Liver (tissue), 3 donors: ENCODE data around the gene MYRF.

Source experiments
- GABPA ChIP-seq, 2 donors: IDR thresholded peaks in 1 of 2; conservative IDR thresholded peaks in 1 of 2; 2 replicates each; pipeline ENCODE4 v1.6.1; 2016; ENCODE audit warnings: antibody characterized with exemption in 2 of 2, mild to moderate bottlenecking in 1 of 2, moderate library complexity in 1 of 2
- JUND ChIP-seq, 2 donors: IDR thresholded peaks; 2 replicates each; pipeline ENCODE4 v1.6.1; 2016; ENCODE audit warnings: antibody characterized with exemption in 2 of 2
- RAD21 ChIP-seq, 2 donors: IDR thresholded peaks; 2 replicates each; pipeline ENCODE4 v1.6.1; 2016; ENCODE audit warnings: antibody characterized with exemption in 2 of 2, mild to moderate bottlenecking in 2 of 2
- SP1 ChIP-seq: IDR thresholded peaks from 2 replicates; pipeline ENCODE4 v1.6.1; 2018; ENCODE audit warnings: antibody characterized with exemption, mild to moderate bottlenecking
- TAF1 ChIP-seq: conservative IDR thresholded peaks from 2 replicates; pipeline ENCODE4 v1.6.1; 2016; ENCODE audit warnings: antibody characterized with exemption, mild to moderate bottlenecking
- YY1 ChIP-seq: IDR thresholded peaks from 2 replicates; pipeline ENCODE4 v1.6.1; 2016; ENCODE audit warnings: antibody characterized with exemption, mild to moderate bottlenecking
- TF ChIP-seq, protein P1 (sequence below): fragments of 150-350 bp; IDR thresholded peaks from 2 replicates; pipeline ENCODE4 v1.5.1; 2017; ENCODE audit warnings: improper control_type of control experiment, low read depth, low read length; ENCODE audit not compliant: missing input control
- TF ChIP-seq, protein P2 (sequence below): IDR thresholded peaks from 2 replicates; pipeline ENCODE4 v1.6.1; 2016; ENCODE audit warnings: antibody characterized with exemption
- TF ChIP-seq, protein P3 (sequence below): IDR thresholded peaks from 2 replicates; pipeline ENCODE4 v1.6.1; 2016; ENCODE audit warnings: antibody characterized with exemption, mild to moderate bottlenecking
- donor health status: healthy.
- donor health status: healthy.

DNA sequence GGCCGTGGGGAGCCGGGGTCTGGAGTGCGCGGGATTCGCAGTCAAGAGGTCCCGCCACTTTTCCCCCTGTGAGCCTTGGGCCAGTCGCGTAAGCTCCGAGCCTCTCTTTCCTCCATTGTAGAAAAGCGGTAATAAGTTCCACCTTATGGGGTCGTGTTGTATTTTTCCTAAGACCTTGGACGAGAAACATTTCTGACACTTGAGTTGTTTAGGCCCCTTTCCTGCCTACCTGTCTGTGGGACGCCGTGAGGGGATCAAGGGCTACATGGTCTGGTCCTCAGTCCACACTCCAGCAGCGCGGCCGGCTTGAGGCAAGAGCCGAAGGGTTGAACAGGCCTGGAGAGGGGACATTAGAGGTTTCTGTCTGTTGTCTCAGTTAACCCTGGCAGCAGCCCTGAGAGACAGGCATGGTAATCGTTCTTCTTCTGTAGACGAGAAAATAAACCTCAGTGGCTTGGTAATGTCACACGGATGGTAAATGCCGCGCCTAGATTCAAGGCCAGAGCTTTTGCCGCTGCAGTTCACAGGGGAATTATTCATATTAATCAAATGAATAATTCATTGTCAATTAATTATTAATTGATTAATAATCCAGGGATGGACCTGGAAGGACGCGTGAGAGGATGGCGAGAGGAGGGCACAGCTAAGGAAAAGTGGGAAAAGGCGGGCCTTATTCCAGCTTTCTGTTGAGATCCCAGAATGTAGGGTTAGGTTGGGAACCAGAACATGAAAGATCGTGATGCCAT lies 40.8 kb downstream of the MYRF start:
- TF ChIP-seq YY1 = no peak
- TF ChIP-seq RAD21 (IDR thresholded peaks at IDR 0.05) = no peak
- TF ChIP-seq, protein P1, sequence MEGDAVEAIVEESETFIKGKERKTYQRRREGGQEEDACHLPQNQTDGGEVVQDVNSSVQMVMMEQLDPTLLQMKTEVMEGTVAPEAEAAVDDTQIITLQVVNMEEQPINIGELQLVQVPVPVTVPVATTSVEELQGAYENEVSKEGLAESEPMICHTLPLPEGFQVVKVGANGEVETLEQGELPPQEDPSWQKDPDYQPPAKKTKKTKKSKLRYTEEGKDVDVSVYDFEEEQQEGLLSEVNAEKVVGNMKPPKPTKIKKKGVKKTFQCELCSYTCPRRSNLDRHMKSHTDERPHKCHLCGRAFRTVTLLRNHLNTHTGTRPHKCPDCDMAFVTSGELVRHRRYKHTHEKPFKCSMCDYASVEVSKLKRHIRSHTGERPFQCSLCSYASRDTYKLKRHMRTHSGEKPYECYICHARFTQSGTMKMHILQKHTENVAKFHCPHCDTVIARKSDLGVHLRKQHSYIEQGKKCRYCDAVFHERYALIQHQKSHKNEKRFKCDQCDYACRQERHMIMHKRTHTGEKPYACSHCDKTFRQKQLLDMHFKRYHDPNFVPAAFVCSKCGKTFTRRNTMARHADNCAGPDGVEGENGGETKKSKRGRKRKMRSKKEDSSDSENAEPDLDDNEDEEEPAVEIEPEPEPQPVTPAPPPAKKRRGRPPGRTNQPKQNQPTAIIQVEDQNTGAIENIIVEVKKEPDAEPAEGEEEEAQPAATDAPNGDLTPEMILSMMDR = no peak
- no peak for TF ChIP-seq SP1
- TF ChIP-seq, protein P2, sequence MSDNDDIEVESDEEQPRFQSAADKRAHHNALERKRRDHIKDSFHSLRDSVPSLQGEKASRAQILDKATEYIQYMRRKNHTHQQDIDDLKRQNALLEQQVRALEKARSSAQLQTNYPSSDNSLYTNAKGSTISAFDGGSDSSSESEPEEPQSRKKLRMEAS = no peak
- TF ChIP-seq, protein P3, sequence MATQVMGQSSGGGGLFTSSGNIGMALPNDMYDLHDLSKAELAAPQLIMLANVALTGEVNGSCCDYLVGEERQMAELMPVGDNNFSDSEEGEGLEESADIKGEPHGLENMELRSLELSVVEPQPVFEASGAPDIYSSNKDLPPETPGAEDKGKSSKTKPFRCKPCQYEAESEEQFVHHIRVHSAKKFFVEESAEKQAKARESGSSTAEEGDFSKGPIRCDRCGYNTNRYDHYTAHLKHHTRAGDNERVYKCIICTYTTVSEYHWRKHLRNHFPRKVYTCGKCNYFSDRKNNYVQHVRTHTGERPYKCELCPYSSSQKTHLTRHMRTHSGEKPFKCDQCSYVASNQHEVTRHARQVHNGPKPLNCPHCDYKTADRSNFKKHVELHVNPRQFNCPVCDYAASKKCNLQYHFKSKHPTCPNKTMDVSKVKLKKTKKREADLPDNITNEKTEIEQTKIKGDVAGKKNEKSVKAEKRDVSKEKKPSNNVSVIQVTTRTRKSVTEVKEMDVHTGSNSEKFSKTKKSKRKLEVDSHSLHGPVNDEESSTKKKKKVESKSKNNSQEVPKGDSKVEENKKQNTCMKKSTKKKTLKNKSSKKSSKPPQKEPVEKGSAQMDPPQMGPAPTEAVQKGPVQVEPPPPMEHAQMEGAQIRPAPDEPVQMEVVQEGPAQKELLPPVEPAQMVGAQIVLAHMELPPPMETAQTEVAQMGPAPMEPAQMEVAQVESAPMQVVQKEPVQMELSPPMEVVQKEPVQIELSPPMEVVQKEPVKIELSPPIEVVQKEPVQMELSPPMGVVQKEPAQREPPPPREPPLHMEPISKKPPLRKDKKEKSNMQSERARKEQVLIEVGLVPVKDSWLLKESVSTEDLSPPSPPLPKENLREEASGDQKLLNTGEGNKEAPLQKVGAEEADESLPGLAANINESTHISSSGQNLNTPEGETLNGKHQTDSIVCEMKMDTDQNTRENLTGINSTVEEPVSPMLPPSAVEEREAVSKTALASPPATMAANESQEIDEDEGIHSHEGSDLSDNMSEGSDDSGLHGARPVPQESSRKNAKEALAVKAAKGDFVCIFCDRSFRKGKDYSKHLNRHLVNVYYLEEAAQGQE = no peak
- TF ChIP-seq JUND (IDR thresholded peaks at IDR 0.05) = no peak
- TF ChIP-seq TAF1 = no peak
- no peak for TF ChIP-seq GABPA (IDR thresholded peaks at IDR 0.05 in 1 of 2, conservative IDR thresholded peaks at IDR 0.05 in 1 of 2)
